Activated T-helper 1 cell treated with Interleukin-2 at 50 U/mL for 16 hours (primary cell): ENCODE measurements around the gene PTPN2.
"Not testable (repeated sequence)": the region's sequence is repeated elsewhere in the genome, so short reads cannot be mapped to it uniquely, and the experiment has no call there.

Source experiments
- DNase-seq: peaks from one replicate; pipeline ENCODE4 v3.0.0-alpha.2; 2020; ENCODE audit warnings: low read depth

The PTPN2 gene

GRCh38 chr18:12823892-12824291 lies 60.1 kb downstream of the PTPN2 start:
- no peak for DNase-seq

GRCh38 chr18:12821408-12821807 lies 62.6 kb downstream of the PTPN2 start:
- no peak for DNase-seq

GRCh38 chr18:12820506-12820905 lies 63.5 kb downstream of the PTPN2 start:
- no peak for DNase-seq

GRCh38 chr18:12819841-12820240 lies 64.2 kb downstream of the PTPN2 start:
- DNase-seq: no peak

GRCh38 chr18:12819322-12819721 lies 64.7 kb downstream of the PTPN2 start:
- DNase-seq: no peak

- no peak for DNase-seq
These were observed 65.8 kb downstream of the PTPN2 start for GRCh38 chr18:12818243-12818642.

GRCh38 chr18:12816451-12816850 lies 67.6 kb downstream of the PTPN2 start:
- no peak for DNase-seq

GRCh38 chr18:12811191-12811950 lies 72.7 kb downstream of the PTPN2 start:
- no peak for DNase-seq

- no peak for DNase-seq
These were observed 80.7 kb downstream of the PTPN2 start for GRCh38 chr18:12803069-12803936.

- no peak for DNase-seq
These were observed 81.5 kb downstream of the PTPN2 start for GRCh38 chr18:12802538-12802937.

- DNase-seq: no peak
These were observed 87.6 kb downstream of the PTPN2 start for GRCh38 chr18:12796448-12796847.

- no peak for DNase-seq
These were observed 92.4 kb downstream of the PTPN2 start for GRCh38 chr18:12791610-12792009.

GRCh38 chr18:12786669-12787068 lies 97.4 kb downstream of the PTPN2 start:
- DNase-seq: no peak

GRCh38 chr18:12783524-12783923 lies 100.5 kb downstream of the PTPN2 start:
- DNase-seq: no peak

GRCh38 chr18:12782521-12782920 lies 101.5 kb downstream of the PTPN2 start:
- no peak for DNase-seq

GRCh38 chr18:12779456-12779855 lies 104.6 kb downstream of the PTPN2 start:
- DNase-seq: no peak

- DNase-seq: no peak
These were observed 105.0 kb downstream of the PTPN2 start for GRCh38 chr18:12779043-12779442.

- DNase-seq: no peak
These were observed 106.5 kb downstream of the PTPN2 start for GRCh38 chr18:12777500-12777944.

GRCh38 chr18:12776821-12777471 lies 107.1 kb downstream of the PTPN2 start:
- DNase-seq: no peak

- DNase-seq: not testable (repeated sequence)
These were observed 107.6 kb downstream of the PTPN2 start for GRCh38 chr18:12776415-12776814.

- no peak for DNase-seq
These were observed 109.1 kb downstream of the PTPN2 start for GRCh38 chr18:12774982-12775381.

GRCh38 chr18:12773369-12773768 lies 110.7 kb downstream of the PTPN2 start:
- no peak for DNase-seq

GRCh38 chr18:12772111-12772510 lies 111.9 kb downstream of the PTPN2 start:
- no peak for DNase-seq
